Fibroblast of villous mesenchyme (primary cell): Measurements from ENCODE around the gene UBE2Q1. TPM values are rescaled to one million over a fixed set of nuclear protein-coding genes. Genes with fewer than 3 reads are reported as not detected.

Experiments used
- DNase-seq: peaks from one replicate; pipeline ENCODE4 v3.0.0-alpha.2; 2010; ENCODE audit warnings: low read depth
- H3K4me3 ChIP-seq: 2 replicates; pipeline ENCODE4 v1.5.1; 2011; ENCODE audit warnings: low read depth, mild to moderate bottlenecking, low read length
- total RNA-seq: library from RNA; depleted of rRNA; stranded (reverse); fragments of >200 nt; gene quantifications from 2 replicates; pipeline ENCODE4 v1.2.3, GENCODE V29; 2012
- TF ChIP-seq, protein P1 (sequence below): IDR thresholded peaks from 2 replicates; pipeline ENCODE4 v1.5.1; 2012; ENCODE audit warnings: low read depth, mild to moderate bottlenecking, low read length; ENCODE audit not compliant: insufficient read depth

UBE2Q1 gene
- total RNA-seq, 1 donor: 36.3 TPM

DNA sequence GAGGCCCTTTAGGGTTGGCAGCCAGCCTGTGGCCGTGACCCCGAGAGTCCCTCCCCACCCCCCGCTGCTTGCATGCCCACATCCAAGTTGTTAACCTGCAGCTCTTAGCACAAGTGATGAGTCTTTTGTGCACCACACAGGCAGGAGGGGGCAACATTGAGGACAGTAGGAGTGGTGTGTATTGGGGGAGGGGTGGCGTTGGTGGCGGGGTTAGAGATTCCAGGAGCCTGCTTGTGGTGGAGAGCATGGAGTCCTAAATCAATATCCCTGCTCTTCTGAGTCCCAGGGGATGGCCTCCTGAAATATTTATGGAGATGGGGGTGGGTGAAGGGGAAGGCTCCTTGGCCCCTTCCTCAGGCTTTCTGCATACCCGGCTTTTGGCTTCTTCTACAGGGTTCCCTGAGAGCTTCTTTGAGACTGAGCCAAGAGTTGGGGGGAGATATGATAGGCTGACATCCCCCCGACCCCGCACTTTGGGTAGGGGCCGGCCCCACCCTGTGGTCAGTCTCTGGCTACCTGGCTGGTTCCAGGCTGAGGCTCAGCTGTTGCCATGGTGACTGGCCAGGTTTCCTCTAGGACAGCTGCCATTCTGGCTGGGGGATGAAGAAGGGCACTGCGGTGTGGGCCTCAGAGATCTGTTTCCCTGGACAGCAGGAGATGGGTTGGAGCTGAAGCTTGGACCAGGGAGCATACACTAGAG lies 14.2 kb upstream of the UBE2Q1 start:
- H3K4me3 ChIP-seq: no peak overlapping the region
- no peak for DNase-seq
- TF ChIP-seq, protein P1, sequence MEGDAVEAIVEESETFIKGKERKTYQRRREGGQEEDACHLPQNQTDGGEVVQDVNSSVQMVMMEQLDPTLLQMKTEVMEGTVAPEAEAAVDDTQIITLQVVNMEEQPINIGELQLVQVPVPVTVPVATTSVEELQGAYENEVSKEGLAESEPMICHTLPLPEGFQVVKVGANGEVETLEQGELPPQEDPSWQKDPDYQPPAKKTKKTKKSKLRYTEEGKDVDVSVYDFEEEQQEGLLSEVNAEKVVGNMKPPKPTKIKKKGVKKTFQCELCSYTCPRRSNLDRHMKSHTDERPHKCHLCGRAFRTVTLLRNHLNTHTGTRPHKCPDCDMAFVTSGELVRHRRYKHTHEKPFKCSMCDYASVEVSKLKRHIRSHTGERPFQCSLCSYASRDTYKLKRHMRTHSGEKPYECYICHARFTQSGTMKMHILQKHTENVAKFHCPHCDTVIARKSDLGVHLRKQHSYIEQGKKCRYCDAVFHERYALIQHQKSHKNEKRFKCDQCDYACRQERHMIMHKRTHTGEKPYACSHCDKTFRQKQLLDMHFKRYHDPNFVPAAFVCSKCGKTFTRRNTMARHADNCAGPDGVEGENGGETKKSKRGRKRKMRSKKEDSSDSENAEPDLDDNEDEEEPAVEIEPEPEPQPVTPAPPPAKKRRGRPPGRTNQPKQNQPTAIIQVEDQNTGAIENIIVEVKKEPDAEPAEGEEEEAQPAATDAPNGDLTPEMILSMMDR: no peak

DNA sequence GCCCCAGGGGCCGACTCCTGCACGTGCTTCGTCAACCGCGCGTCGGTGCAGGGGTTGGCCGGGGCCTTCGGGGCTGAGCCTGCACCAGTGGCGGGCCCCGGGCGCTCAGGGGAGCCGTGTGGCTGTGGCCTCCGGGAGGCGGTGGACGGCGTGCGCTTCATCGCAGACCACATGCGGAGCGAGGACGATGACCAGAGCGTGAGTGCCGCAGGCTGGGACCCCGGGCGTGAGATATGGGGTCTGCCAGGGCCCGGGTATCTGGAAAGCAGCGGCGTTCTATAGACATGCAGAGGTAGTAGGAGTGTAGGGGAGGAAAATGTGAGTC lies 13.5 kb upstream of the UBE2Q1 start:
- no peak for DNase-seq
- H3K4me3 ChIP-seq: no peak overlapping the region

GRCh38 chr1:154571244-154571963 lies 12.9 kb upstream of the UBE2Q1 start:
- H3K4me3 ChIP-seq: no peak overlapping the region
- DNase-seq: no peak
- TF ChIP-seq, protein P1: no peak

More for the DNA sequence above, 13.5 kb upstream of the UBE2Q1 start:
- TF ChIP-seq, protein P1: no peak

GRCh38 chr1:154568157-154568815 lies 9.8 kb upstream of the UBE2Q1 start:
- no peak for DNase-seq
- TF ChIP-seq, protein P1: no peak
- H3K4me3 ChIP-seq: peak overlapping the region; percentile 5

GRCh38 chr1:154567386-154568156 lies 9.1 kb upstream of the UBE2Q1 start, which contains the start of gene CHRNB2:
Gene CHRNB2 (plus strand): TSS chr1:154567778. CDS start chr1:154568045, 267 bp downstream.
- DNase-seq: peak; percentile 46
- peak within 1 kb of the TSS; percentile 5 for H3K4me3 ChIP-seq
- TF ChIP-seq, protein P1: no peak

GRCh38 chr1:154565876-154566275 lies 7.4 kb upstream of the UBE2Q1 start:
- no peak for DNase-seq
- H3K4me3 ChIP-seq: no peak overlapping the region
- TF ChIP-seq, protein P1: no peak
